Measurements from ENCODE around the gene INO80.

INO80 gene

GRCh38 chr15:41115161-41115651 lies 874 bp downstream of the INO80 start:
- peak overlapping the region; percentile 99 for H3K27ac ChIP-seq
- TF ChIP-seq ZFX (IDR thresholded peaks at IDR 0.05) = no peak
- TF ChIP-seq, protein P1, sequence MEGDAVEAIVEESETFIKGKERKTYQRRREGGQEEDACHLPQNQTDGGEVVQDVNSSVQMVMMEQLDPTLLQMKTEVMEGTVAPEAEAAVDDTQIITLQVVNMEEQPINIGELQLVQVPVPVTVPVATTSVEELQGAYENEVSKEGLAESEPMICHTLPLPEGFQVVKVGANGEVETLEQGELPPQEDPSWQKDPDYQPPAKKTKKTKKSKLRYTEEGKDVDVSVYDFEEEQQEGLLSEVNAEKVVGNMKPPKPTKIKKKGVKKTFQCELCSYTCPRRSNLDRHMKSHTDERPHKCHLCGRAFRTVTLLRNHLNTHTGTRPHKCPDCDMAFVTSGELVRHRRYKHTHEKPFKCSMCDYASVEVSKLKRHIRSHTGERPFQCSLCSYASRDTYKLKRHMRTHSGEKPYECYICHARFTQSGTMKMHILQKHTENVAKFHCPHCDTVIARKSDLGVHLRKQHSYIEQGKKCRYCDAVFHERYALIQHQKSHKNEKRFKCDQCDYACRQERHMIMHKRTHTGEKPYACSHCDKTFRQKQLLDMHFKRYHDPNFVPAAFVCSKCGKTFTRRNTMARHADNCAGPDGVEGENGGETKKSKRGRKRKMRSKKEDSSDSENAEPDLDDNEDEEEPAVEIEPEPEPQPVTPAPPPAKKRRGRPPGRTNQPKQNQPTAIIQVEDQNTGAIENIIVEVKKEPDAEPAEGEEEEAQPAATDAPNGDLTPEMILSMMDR (conservative IDR thresholded peaks at IDR 0.05) = no peak

- TF ChIP-seq, protein P1 (conservative IDR thresholded peaks at IDR 0.05) = no peak
- TF ChIP-seq ZFX (IDR thresholded peaks at IDR 0.05) = no peak
- no peak overlapping the region for H3K27ac ChIP-seq
Observed at GRCh38 chr15:41106947-41107346, 9.1 kb downstream of the INO80 start.

DNA sequence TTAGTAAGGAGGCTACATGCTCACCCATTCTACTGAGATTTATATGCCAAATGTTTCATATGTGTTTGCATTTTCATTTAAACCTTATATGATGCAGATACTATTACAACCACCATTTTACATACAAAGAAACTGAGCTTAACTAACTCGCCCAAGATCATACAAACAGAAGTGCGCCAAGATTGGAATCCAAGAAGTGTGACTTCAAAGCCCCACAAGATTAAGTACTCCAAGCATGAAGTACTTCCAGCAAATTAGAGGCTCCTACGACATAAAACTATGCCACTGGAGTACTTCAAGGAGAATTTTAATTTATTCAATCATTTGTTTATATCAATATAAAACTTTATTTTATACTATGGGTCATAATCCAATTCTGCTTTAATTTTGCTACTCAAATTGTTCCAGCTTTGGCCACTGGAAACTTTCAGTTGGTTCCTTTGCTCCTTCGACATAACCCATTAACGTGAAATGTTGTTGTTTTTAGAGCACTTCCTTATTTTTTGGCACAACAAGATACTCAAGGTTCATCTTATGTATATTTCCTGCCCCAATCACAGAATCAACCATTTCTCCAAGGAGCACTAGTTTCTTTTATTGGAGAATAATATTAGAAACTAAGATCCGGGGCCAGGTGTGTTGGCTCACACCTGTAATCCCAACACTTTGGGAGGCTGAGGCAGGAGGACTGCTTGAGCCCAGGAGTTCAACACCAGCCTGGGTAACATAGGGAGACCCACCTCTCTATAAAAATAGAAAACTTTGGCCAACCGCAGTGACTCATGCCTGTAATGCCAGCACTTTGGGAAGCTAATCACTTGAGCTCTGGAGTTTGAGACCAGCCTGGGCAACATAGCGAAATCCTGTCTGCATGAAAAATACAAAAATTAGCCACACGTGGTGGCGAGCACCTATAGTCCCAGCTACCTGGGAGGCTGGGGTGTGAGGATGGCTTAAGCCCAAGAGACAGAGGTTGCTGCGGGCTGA lies 10.4 kb downstream of the INO80 start:
- H3K27ac ChIP-seq = no peak overlapping the region
- no peak for TF ChIP-seq ZFX (IDR thresholded peaks at IDR 0.05)
- TF ChIP-seq, protein P1 (conservative IDR thresholded peaks at IDR 0.05) = no peak

DNA sequence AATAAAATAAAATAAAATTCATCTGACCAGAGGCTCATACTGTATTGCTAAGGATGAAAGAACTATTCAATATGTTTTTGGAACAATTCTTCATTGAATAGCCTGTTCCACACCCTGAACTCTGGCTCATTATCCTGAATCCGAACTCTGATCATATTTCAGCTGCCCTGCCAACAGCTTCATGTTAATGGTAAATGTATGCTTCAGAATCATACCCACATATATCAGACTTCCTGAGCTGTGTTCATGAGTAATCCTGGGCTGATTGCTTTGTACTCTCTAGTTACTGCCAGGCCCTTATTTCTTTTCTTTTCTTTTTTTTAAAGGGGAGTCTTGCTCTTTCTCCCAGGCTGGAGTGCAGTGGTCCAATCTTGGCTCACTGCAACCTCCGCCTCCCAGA lies 11.8 kb downstream of the INO80 start:
- H3K27ac ChIP-seq = no peak overlapping the region
- TF ChIP-seq, protein P1 (conservative IDR thresholded peaks at IDR 0.05) = no peak

DNA sequence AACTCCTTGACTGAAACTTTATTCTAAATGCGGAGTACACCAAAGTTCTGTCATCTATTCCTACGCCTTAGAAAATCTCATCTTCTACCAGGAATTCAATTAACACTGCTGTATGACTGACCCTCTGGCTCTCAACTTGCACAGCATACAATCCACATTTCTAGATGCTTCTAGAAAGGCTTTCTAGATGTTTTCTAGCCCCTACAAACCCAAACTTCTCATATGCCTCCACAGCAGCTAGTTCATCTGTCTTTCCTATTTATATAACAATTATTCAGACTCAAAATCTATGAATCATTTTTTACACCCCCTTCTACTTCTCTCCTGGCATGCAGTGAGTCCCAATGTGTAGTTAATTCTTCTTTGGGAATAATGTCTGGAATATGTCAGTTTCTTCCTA lies 13.2 kb downstream of the INO80 start:
- no peak overlapping the region for H3K27ac ChIP-seq
- TF ChIP-seq ZFX (IDR thresholded peaks at IDR 0.05) = no peak
- TF ChIP-seq, protein P1 (conservative IDR thresholded peaks at IDR 0.05) = no peak

GRCh38 chr15:41096178-41096577 lies 19.9 kb downstream of the INO80 start:
- no peak overlapping the region for H3K27ac ChIP-seq
- no peak for TF ChIP-seq ZFX (IDR thresholded peaks at IDR 0.05)
- TF ChIP-seq, protein P1 (conservative IDR thresholded peaks at IDR 0.05) = no peak

GRCh38 chr15:41085029-41085428 lies 31.1 kb downstream of the INO80 start:
- H3K27ac ChIP-seq = no peak overlapping the region
- TF ChIP-seq ZFX (IDR thresholded peaks at IDR 0.05) = no peak
- TF ChIP-seq, protein P1 (conservative IDR thresholded peaks at IDR 0.05) = no peak

Measured in C4-2B (cell line).